K562 (cell line): ENCODE measurements around the gene CRABP2. TPM values are rescaled to one million over a fixed set of nuclear protein-coding genes. Genes with fewer than 3 reads are reported as not detected.

Experiments
- BHLHE40 ChIP-seq: IDR thresholded peaks from 2 replicates; pipeline ENCODE4 v1.6.1; 2011; ENCODE audit warnings: low read length, improper control_type of control experiment
- CAMTA2 ChIP-seq: fragments of 250-450 bp; sonication (Bioruptor Pico); conservative IDR thresholded peaks from 2 replicates; pipeline ENCODE4 v1.5.1; 2022
- HEY1 ChIP-seq: fragments of 250-450 bp; sonication (Bioruptor Pico); IDR thresholded peaks from 2 replicates; pipeline ENCODE4 v1.5.0; 2020; ENCODE audit warnings: mild to moderate bottlenecking, moderate library complexity, borderline replicate concordance
- HNRNPL ChIP-seq: fragments of 200-400 bp; formaldehyde crosslinking; IDR thresholded peaks from 2 replicates; pipeline ENCODE4 v1.6.1; 2017; ENCODE audit warnings: low read depth, mild to moderate bottlenecking, low read length
- HNRNPUL1 ChIP-seq: fragments of 200-400 bp; formaldehyde crosslinking; IDR thresholded peaks from 2 replicates; pipeline ENCODE4 v1.6.1; 2017; ENCODE audit warnings: low read length
- NFATC3 ChIP-seq: fragments of 450-650 bp; IDR thresholded peaks from 2 replicates; pipeline ENCODE4 v1.6.1; 2017; ENCODE audit warnings: mild to moderate bottlenecking
- POLR2G ChIP-seq: fragments of 200-400 bp; formaldehyde crosslinking; IDR thresholded peaks from 2 replicates; pipeline ENCODE4 v1.6.1; 2017; ENCODE audit warnings: low read depth, mild to moderate bottlenecking, antibody characterized with exemption, low read length, moderate library complexity
- RFX5 ChIP-seq: IDR thresholded peaks from 2 replicates; pipeline ENCODE4 v1.6.1; 2011; ENCODE audit warnings: low read depth, mild to moderate bottlenecking, improper control_type of control experiment, low read length
- TBL1XR1 ChIP-seq, 2 experiments: IDR thresholded peaks; 2 replicates each; pipeline ENCODE4 v1.6.1; 2012; ENCODE audit warnings: improper control_type of control experiment in 2 of 2, low read length in 2 of 2, mild to moderate bottlenecking in 1 of 2
- ZNF436 ChIP-seq: fragments of 250-450, 450-650 bp; sonication (Bioruptor Pico); formaldehyde crosslinking; IDR thresholded peaks from 2 replicates; pipeline ENCODE4 v1.7.0; 2020; ENCODE audit warnings: mild to moderate bottlenecking
- ZZZ3 ChIP-seq: fragments of 450-650 bp; IDR thresholded peaks from 2 replicates; pipeline ENCODE4 v1.6.1; 2016; ENCODE audit warnings: antibody characterized with exemption, mild to moderate bottlenecking, moderate library complexity
- polyA plus RNA-seq, 8 experiments: library from polyadenylated mRNA; depleted of rRNA in 4 of 8; stranded (reverse) in 5 of 8; unstranded in 3 of 8; fragments of >200 nt; fragmentation: Nextera tagmentation in 2 of 8; fragmentation: Illumina TruSeq in 1 of 8; extraction: Ambion mirVana in 2 of 8; extraction: Trizol in 1 of 8; gene quantifications; 2 replicates each; pipeline versions ENCODE4 v1.2.1 to v1.2.3, GENCODE V29; 2011 to 2014; ENCODE audit warnings: inconsistent platforms in 1 of 8, missing spikeins in 1 of 8
- total RNA-seq, 7 experiments: library from RNA; depleted of rRNA in 6 of 7; stranded (reverse); fragments of >200 nt in 6 of 7; fragmentation: Illumina TruSeq in 2 of 7; extraction: Trizol in 2 of 7; gene quantifications; 2 replicates each; pipeline versions ENCODE4 v1.2.1 to v1.2.3, GENCODE V29; 2011 to 2021; ENCODE audit warnings: low replicate concordance in 1 of 7
- TF ChIP-seq, protein P1 (sequence below): fragments of 250-450 bp; sonication (Bioruptor Pico); IDR thresholded peaks from 2 replicates; pipeline ENCODE4 v1.4.0; 2020; ENCODE audit warnings: mild to moderate bottlenecking, moderate library complexity
- TF ChIP-seq, protein P2 (sequence below): fragments of 250-450 bp; sonication (Bioruptor Pico); IDR thresholded peaks from 2 replicates; pipeline ENCODE4 v1.9.0; 2021; ENCODE audit warnings: mild to moderate bottlenecking
- TF ChIP-seq, protein P3 (sequence below): fragments of 450-650 bp; formaldehyde crosslinking; IDR thresholded peaks from 2 replicates; pipeline ENCODE4 v1.4.0; 2020; ENCODE audit warnings: mild to moderate bottlenecking, moderate library complexity
- TF ChIP-seq, protein P4 (sequence below): fragments of 250-450 bp; sonication (Bioruptor Pico); IDR thresholded peaks from 2 replicates; pipeline ENCODE4 v1.4.0; 2020

The CRABP2 gene
- total and polyA plus RNA-seq, 9 of the 15 experiments (the other 6 are each of a cell fraction or from before 2014, with no cell fraction given) = 0.30 to 2.5 (median 0.82) TPM

DNA sequence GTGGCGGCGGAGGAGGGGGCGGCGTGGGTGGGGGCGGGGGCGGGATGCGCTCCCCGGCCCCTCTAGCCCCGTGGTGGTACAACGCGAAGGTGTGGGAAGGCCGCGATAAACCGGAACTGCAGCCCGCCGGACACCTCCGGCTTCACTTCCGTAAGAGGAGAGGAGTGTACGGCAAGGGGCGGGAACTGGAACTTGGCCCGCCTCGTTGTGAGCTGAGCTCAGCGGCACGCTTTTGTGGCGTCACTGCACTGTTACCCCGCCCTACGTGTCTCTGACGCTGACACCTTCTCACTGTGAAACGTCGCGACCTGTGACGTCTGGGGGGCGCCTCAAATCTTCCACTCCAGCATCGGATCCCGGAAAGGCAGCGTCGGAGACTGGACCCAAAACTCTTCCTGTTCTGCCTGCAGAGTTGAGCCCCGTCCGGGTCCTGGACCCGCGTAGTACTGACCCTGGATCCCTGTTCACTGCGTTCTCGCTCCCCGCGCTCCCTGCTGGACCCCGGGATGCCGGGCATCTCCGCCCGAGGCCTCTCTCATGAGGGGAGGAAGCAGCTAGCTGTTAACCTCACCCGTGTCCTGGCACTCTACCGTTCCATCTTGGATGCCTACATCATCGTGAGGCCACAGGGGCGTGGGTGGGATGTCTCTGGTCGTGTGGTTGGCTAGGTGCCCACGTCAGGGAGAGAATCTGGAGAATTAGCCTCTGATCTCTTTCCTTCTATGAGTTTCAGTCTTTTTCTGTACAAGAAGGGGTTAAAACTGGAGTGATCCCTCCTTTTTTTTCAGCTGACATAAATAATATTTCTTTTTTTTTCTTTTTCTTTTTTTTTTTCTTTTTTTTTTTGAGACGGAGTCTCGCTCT is 23.4 kb upstream of the CRABP2 start, which contains the start of gene ISG20L2 (continued):
- TF ChIP-seq, protein P1, sequence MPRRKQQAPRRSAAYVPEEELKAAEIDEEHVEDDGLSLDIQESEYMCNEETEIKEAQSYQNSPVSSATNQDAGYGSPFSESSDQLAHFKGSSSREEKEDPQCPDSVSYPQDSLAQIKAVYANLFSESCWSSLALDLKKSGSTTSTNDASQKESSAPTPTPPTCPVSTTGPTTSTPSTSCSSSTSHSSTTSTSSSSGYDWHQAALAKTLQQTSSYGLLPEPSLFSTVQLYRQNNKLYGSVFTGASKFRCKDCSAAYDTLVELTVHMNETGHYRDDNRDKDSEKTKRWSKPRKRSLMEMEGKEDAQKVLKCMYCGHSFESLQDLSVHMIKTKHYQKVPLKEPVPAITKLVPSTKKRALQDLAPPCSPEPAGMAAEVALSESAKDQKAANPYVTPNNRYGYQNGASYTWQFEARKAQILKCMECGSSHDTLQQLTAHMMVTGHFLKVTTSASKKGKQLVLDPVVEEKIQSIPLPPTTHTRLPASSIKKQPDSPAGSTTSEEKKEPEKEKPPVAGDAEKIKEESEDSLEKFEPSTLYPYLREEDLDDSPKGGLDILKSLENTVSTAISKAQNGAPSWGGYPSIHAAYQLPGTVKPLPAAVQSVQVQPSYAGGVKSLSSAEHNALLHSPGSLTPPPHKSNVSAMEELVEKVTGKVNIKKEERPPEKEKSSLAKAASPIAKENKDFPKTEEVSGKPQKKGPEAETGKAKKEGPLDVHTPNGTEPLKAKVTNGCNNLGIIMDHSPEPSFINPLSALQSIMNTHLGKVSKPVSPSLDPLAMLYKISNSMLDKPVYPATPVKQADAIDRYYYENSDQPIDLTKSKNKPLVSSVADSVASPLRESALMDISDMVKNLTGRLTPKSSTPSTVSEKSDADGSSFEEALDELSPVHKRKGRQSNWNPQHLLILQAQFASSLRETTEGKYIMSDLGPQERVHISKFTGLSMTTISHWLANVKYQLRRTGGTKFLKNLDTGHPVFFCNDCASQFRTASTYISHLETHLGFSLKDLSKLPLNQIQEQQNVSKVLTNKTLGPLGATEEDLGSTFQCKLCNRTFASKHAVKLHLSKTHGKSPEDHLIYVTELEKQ (CRISPR knock-in tag) = no peak
- no peak for TF ChIP-seq HNRNPL
- TF ChIP-seq, protein P2, sequence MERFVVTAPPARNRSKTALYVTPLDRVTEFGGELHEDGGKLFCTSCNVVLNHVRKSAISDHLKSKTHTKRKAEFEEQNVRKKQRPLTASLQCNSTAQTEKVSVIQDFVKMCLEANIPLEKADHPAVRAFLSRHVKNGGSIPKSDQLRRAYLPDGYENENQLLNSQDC (CRISPR knock-in tag) = no peak
- TF ChIP-seq NFATC3 = no peak
- TF ChIP-seq TBL1XR1 (IDR thresholded peaks at IDR 0.05; ENCODE audit: low read length in 2 of 2) = peak in 1 of 2 experiments; percentile 98; a peak in 2 of 4 replicates
- TF ChIP-seq POLR2G = peak; percentile 94
- peak; percentile 95 for TF ChIP-seq BHLHE40
- TF ChIP-seq HNRNPUL1 = no peak
- TF ChIP-seq, protein P3, sequence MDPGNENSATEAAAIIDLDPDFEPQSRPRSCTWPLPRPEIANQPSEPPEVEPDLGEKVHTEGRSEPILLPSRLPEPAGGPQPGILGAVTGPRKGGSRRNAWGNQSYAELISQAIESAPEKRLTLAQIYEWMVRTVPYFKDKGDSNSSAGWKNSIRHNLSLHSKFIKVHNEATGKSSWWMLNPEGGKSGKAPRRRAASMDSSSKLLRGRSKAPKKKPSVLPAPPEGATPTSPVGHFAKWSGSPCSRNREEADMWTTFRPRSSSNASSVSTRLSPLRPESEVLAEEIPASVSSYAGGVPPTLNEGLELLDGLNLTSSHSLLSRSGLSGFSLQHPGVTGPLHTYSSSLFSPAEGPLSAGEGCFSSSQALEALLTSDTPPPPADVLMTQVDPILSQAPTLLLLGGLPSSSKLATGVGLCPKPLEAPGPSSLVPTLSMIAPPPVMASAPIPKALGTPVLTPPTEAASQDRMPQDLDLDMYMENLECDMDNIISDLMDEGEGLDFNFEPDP = no peak
- TF ChIP-seq, protein P4, sequence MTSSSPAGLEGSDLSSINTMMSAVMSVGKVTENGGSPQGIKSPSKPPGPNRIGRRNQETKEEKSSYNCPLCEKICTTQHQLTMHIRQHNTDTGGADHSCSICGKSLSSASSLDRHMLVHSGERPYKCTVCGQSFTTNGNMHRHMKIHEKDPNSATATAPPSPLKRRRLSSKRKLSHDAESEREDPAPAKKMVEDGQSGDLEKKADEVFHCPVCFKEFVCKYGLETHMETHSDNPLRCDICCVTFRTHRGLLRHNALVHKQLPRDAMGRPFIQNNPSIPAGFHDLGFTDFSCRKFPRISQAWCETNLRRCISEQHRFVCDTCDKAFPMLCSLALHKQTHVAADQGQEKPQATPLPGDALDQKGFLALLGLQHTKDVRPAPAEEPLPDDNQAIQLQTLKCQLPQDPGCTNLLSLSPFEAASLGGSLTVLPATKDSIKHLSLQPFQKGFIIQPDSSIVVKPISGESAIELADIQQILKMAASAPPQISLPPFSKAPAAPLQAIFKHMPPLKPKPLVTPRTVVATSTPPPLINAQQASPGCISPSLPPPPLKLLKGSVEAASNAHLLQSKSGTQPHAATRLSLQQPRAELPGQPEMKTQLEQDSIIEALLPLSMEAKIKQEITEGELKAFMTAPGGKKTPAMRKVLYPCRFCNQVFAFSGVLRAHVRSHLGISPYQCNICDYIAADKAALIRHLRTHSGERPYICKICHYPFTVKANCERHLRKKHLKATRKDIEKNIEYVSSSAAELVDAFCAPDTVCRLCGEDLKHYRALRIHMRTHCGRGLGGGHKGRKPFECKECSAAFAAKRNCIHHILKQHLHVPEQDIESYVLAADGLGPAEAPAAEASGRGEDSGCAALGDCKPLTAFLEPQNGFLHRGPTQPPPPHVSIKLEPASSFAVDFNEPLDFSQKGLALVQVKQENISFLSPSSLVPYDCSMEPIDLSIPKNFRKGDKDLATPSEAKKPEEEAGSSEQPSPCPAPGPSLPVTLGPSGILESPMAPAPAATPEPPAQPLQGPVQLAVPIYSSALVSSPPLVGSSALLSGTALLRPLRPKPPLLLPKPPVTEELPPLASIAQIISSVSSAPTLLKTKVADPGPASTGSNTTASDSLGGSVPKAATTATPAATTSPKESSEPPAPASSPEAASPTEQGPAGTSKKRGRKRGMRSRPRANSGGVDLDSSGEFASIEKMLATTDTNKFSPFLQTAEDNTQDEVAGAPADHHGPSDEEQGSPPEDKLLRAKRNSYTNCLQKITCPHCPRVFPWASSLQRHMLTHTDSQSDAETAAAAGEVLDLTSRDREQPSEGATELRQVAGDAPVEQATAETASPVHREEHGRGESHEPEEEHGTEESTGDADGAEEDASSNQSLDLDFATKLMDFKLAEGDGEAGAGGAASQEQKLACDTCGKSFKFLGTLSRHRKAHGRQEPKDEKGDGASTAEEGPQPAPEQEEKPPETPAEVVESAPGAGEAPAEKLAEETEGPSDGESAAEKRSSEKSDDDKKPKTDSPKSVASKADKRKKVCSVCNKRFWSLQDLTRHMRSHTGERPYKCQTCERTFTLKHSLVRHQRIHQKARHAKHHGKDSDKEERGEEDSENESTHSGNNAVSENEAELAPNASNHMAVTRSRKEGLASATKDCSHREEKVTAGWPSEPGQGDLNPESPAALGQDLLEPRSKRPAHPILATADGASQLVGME (CRISPR knock-in tag) = peak; percentile 19; the same call in 1 of the 2 replicates
- TF ChIP-seq HEY1 (CRISPR knock-in tag) = no peak
- peak; percentile 35; the same call in 1 of the 2 replicates for TF ChIP-seq RFX5
- TF ChIP-seq ZNF436 (CRISPR knock-in tag) = no peak
- no peak for TF ChIP-seq CAMTA2 (CRISPR knock-in tag)
- TF ChIP-seq ZZZ3 = no peak
